Astrocyte of the cerebellum (primary cell): ENCODE measurements around the gene ADRB1.
A peak's percentile ranks its signal among the peaks of the same experiment; 100 is the strongest.

Source experiments
- DNase-seq: peaks from one replicate; pipeline ENCODE4 v3.0.0-alpha.2; 2011; ENCODE audit warnings: low read depth
- H3K4me3 ChIP-seq: 2 replicates; pipeline ENCODE4 v1.5.1; 2011; ENCODE audit warnings: mild to moderate bottlenecking, low read depth, low read length, moderate library complexity
- in situ Hi-C: cut with HindIII; loops from 2 replicates; pipeline ENCODE4 v1.10.0; 2017; ENCODE audit warnings: low sequenced_read_pairs
- TF ChIP-seq, protein P1 (sequence below): IDR thresholded peaks from 2 replicates; pipeline ENCODE4 v1.5.1; 2012; ENCODE audit warnings: low read length, low read depth, moderate library complexity, mild to moderate bottlenecking; ENCODE audit errors: missing control alignments

Gene ADRB1

DNA sequence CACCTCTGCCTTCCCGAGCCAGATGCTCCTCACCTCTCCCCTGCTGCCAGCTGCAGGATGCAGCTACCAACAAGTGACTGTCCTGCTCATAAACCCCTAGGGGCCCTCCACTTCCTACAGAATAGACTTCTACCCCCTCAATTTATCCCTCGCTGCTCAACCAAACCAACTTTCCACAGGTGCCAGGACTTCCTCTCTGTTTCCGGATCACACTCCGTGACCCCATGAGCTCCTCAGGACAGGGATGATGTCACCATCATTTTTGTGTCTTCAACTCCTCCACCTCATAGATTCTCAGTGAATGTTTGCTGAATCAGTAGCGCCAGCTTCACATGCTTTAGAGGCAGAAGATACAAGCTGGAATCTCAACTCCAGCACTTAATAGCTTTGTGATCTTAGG is 25.8 kb upstream of the ADRB1 start:
- H3K4me3 ChIP-seq: no peak overlapping the region
- DNase-seq: no peak
- TF ChIP-seq, protein P1, sequence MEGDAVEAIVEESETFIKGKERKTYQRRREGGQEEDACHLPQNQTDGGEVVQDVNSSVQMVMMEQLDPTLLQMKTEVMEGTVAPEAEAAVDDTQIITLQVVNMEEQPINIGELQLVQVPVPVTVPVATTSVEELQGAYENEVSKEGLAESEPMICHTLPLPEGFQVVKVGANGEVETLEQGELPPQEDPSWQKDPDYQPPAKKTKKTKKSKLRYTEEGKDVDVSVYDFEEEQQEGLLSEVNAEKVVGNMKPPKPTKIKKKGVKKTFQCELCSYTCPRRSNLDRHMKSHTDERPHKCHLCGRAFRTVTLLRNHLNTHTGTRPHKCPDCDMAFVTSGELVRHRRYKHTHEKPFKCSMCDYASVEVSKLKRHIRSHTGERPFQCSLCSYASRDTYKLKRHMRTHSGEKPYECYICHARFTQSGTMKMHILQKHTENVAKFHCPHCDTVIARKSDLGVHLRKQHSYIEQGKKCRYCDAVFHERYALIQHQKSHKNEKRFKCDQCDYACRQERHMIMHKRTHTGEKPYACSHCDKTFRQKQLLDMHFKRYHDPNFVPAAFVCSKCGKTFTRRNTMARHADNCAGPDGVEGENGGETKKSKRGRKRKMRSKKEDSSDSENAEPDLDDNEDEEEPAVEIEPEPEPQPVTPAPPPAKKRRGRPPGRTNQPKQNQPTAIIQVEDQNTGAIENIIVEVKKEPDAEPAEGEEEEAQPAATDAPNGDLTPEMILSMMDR: no peak
- in situ Hi-C loops: no loop called here

DNA sequence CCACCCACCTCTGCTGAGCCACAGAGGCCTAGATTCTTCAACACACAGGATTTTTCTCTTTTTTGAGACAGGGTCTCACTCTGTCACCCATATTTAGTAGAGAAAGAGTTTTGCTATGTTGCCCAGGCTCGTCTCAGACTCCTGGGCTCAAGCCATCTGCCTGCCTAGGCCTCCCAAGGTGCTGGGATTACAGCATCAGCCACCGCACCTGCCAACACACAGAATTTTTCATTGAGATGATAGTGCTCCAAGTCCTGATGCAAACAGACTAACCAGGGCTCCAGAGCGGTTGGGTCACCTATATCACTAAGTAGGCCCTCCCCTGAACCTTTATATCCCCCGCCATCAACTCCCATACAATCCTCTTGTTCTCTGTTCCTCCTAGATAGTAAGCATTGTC is 24.4 kb upstream of the ADRB1 start:
- H3K4me3 ChIP-seq: no peak overlapping the region
- TF ChIP-seq, protein P1: no peak
- in situ Hi-C loops: no loop called here
- no peak for DNase-seq

- in situ Hi-C loops: loop anchor here (5.0 kb wide), 1 partner anchor 39 kb away; no protein-coding TSS in a partner anchor
- no peak for DNase-seq
- H3K4me3 ChIP-seq: no peak overlapping the region
- TF ChIP-seq, protein P1: no peak
Measured at GRCh38 chr10:114021154-114021553, 22.5 kb upstream of the ADRB1 start.

GRCh38 chr10:114021717-114022680 is 21.7 kb upstream of the ADRB1 start:
- no peak for DNase-seq
- TF ChIP-seq, protein P1: no peak
- H3K4me3 ChIP-seq: no peak overlapping the region

GRCh38 chr10:114022766-114023597 is 20.7 kb upstream of the ADRB1 start:
- in situ Hi-C loops: loop anchor here (5.0 kb wide), 1 partner anchor 41 kb away; no protein-coding TSS in a partner anchor
- peak; percentile 37 for DNase-seq
- H3K4me3 ChIP-seq: no peak overlapping the region
- TF ChIP-seq, protein P1: no peak

More at GRCh38 chr10:114021717-114022680, 21.7 kb upstream of the ADRB1 start:
- in situ Hi-C loops: loop anchor here (5.0 kb wide), 1 partner anchor 40 kb away; no protein-coding TSS in a partner anchor
